KOPT-K1 (cell line): ENCODE measurements around the gene SEC62.

ENCODE experiments used
- H3K27ac ChIP-seq: fragments of 200-600 bp; sonication (generic); 2 replicates; pipeline ENCODE4 v1.5.1; 2016; ENCODE audit warnings: antibody characterized with exemption, mild to moderate bottlenecking, low read depth, low read length; ENCODE audit not compliant: poor library complexity, severe bottlenecking
- H3K36me3 ChIP-seq: fragments of 200-600 bp; sonication (generic); 2 replicates; pipeline ENCODE4 v1.5.1; 2017; ENCODE audit warnings: antibody characterized with exemption, mild to moderate bottlenecking, low read length, moderate library complexity; ENCODE audit not compliant: insufficient read depth
- H3K9me3 ChIP-seq: fragments of 200-600 bp; sonication (generic); 2 replicates; pipeline ENCODE4 v1.5.1; 2017; ENCODE audit warnings: antibody characterized with exemption, low read length, mild to moderate bottlenecking; ENCODE audit not compliant: insufficient read depth, poor library complexity, severe bottlenecking

The SEC62 gene

DNA sequence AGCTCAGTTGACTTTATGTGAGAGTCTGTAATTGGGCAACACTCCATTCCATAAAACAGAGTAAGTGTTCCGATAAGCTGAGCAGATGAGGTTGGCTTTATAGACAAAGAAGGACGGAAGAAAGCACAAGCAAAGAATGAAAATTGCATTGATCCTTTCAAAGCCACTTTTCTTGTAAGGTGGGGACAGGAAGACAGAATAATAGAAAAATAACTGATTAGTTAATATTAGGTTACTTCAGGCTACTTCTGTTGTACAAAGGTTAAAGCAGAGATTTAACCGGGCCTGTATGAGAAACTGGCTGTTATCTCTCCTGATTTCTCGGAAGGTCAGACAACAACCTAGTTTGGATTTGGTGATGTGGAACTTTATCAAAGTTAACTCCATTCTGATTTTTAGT lies 55.7 kb downstream of the SEC62 start:
- H3K9me3 ChIP-seq: no peaks in the 10 kb centered on the region
- H3K27ac ChIP-seq: no peak overlapping the region
- H3K36me3 ChIP-seq: no peaks in the 10 kb centered on the region

DNA sequence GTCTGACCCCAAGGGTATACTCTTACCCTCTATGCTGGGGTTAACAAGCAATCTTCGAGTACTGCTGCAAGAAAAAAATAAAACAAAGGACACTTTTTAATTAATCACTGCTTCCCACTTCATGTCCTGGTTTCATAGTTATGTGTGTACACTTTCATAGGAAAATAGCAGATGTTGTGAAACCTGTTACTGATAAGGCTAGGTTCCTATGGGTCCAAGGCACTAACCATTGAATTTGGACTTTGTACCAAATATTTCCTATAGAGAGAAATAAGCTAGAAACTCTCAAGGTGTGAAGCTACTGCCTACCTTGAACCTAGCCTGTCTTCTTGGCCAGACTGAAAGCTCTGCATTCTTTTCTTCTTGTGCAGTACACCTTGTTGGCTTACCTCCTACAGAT lies 56.6 kb downstream of the SEC62 start:
- Histone ChIP-seq H3K9me3 (no peaks in the 10 kb centered on the region), H3K27ac (no peak overlapping the region), H3K36me3 (no peaks in the 10 kb centered on the region)

DNA sequence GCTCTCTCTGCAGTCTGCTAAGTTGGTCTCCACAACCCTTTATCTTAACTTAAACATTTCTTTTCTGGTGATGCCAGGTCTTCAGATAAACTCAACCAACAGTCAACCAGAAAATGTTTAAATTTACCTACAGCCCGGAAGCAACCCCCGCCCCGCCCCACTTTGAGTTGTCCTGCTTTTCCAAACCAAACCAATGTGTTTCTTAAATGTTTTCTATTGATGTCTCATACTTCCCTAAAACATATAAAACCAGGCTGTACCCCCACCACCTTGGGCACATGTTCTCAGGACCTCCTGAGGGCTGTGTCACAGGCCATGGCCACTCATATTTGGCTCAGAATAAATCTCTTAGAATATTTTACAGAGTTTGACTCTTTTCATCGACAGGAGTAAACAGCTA lies 58.0 kb downstream of the SEC62 start:
- no peak overlapping the region for H3K27ac ChIP-seq

DNA sequence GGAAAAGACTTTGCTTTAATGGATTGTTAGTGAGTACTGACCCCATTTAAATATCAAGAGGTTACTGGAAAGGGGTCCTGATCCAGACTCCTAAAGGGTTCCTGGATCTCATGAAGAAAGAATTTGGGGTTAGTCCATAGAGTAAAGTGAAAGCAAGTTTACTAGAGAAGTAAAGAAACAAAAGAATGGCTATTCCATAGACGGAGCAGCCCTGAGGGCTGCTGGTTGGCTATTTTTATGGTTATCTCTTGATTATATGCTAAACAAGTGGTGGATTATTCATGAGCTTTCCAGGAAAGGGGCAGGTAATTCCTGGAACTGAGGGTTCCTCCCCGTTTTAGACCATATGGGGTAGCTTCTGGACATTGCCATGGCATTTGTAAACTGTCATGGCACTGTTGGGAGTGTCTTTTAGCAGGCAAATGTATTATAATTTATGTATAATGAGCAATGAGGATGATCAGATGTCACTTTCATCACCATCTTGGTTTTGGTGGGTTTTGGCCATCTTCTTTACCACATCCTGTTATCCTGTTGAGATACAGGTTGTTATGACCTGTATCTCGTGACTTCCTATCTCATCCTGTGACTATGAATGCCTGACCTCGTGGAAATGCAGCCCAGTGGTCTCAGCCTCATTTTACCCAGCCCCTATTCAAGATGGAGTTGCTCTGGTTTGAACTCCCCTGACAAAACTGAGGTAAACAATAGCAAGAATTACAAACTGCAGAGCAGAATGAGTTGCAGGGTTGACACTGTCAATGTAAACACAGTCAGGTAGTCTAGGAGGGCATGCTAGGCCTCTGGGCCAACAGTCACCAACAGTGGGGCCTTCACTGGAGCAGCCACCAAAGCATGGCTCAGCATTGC lies 60.9 kb downstream of the SEC62 start:
- peak overlapping the region; percentile 30 for H3K27ac ChIP-seq

More for the DNA sequence above, 58.0 kb downstream of the SEC62 start:
- Histone ChIP-seq H3K9me3 (no peaks in the 10 kb centered on the region), H3K36me3 (no peaks in the 10 kb centered on the region)

DNA sequence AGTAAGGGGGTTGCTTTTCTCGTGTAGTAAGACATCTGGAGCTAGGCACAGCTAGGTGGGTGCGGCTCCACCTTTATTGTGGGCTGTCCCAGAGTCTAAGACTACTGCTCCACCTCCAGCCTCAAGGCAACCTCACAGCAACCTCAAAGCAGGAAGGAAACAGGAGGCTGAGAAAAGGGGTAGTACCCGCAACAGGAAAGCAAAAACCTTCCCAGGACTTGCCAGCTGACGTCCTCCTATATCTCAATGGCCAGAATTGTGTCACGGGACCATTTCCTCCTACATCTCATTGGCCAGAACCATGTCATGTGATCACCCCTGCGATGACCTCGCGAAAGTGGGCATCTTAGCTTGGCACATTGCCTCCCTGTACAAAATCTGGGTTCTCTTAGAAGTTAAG lies 66.9 kb downstream of the SEC62 start:
- peak overlapping the region; percentile 72 for H3K27ac ChIP-seq
- H3K36me3 ChIP-seq: no peaks in the 10 kb centered on the region
- H3K9me3 ChIP-seq: no peaks in the 10 kb centered on the region

More for the DNA sequence above, 60.9 kb downstream of the SEC62 start:
- H3K9me3 ChIP-seq: no peaks in the 10 kb centered on the region
- H3K36me3 ChIP-seq: no peaks in the 10 kb centered on the region

DNA sequence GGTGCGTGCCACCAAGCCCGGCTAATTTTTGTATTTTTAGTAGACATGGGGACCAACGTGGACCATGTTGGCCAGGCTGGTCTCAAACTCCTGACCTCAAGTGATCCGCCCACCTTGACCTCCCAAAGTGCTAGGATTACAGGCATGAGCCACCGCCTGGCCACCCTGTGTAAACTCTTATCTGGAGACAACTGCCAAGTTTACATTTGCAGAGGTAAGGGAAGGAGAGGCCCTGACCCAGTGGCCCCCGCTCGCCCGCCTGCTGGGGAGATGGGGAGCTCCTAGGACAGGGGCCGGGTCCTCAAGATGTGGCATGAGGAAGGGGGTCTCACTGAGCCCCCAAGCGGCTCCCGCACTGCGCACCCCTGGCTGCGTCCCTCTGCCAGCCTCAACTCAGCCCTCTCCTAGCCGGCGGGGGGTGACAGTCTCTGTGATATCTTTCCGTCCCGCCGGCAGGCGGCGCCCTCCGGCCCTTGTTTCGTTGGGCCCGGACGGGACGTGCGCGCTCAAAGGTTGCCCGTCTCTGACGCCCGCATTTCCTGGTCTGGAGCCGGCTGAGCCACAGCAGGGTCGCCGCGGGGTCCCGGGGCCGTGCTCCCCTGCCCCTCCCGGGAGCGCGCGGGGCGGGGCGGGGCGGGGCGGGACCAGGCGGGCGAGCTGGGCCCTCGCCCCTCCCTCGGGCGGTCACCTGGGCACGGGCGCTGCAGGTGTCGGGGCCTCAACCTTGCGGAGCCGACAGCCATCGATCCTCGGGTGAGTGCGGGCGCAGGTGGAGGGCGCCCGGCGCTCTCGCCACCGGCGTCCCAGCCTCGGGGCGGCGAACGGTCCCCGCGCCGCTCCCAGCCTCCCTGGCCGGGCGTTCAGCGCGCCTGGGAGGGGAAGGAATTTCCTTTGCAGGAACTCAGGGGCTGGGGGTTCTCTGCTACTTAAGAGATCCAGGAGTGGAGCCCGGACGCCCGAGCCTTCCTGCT lies 71.1 kb downstream of the SEC62 start, which contains the start of gene GPR160:
TSS of gene GPR160 (plus strand) at position 533 of the 971 bp plus-strand sequence. CDS start 45,978 bp downstream, outside the sequence.
- Histone ChIP-seq H3K27ac (no peak within 1 kb of the TSS), H3K36me3 (no peaks in the 10 kb centered on the region), H3K9me3 (no peaks in the 10 kb centered on the region)

DNA sequence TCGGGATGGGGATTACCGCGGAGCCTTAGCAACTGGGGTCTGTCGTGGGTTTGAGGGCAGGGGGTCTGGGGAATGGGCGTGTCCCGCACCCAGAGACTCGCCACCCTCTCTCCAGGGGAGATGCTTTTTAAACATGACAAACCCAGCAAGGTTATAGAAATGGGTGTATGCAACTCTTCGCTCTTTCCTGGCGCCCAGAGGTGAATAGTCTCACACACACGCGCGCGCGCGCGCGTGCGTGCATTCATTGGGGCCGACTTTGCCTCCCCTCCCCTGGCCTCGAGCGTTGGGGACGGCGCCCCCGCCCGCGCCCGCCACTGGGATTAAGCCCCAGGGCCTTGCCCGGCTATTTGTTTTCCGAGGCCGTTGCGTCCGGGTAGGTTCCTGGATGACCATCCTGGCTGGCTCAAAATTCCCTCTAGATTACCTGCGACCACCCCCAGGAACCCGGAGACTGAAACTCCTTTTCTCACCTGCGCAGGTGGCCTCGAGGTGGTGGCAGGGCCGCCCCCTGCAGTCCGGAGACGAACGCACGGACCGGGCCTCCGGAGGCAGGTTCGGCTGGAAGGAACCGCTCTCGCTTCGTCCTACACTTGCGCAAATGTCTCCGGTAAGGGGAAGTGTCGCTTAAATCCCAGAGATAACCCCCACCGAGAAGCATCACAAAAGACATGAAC lies 72.0 kb downstream of the SEC62 start:
- Histone ChIP-seq H3K27ac (no peak overlapping the region), H3K9me3 (no peaks in the 10 kb centered on the region)

DNA sequence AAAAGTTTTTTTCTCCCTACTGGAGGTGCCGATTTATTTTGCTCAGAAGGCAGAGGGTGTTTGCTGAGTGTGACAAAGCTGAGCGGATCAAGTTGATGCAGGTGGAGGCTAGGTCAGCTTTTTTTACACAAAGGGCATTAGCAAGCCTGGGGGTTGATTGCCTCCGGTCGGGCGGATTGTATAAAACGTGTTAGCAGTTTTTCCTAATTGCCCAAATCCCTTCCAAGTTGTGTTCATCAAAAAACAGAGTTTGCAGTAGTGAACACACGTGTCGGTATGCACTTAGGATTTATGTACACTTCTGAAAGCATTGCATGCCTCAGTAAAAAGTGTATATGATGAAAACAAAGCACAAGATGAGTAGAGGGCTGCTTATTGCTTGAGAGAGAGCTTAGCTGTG lies 73.8 kb downstream of the SEC62 start:
- Histone ChIP-seq H3K9me3 (no peaks in the 10 kb centered on the region), H3K27ac (no peak overlapping the region), H3K36me3 (no peaks in the 10 kb centered on the region)

More for the DNA sequence above, 72.0 kb downstream of the SEC62 start:
- H3K36me3 ChIP-seq: no peaks in the 10 kb centered on the region

DNA sequence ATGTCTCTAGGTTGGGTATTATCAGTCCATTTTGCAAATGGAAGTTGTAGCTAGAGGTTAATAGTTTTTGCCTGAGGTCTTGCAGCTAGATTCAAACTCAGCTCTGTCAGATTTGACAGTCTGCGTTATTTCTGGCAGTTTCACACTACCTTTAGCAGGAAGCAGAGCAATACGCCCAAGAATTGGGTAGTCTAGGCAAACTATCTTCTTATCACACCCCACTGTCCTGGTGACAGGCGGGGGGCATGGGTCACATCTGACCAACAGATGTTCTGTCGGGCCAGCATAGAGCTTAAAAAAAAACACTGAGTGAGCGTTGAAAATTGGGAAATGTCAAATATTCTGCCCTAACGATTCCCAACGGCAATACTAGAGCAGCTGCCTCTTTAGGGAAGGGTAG lies 76.9 kb downstream of the SEC62 start:
- H3K9me3 ChIP-seq: no peaks in the 10 kb centered on the region
- H3K27ac ChIP-seq: no peak overlapping the region
- no peaks in the 10 kb centered on the region for H3K36me3 ChIP-seq

DNA sequence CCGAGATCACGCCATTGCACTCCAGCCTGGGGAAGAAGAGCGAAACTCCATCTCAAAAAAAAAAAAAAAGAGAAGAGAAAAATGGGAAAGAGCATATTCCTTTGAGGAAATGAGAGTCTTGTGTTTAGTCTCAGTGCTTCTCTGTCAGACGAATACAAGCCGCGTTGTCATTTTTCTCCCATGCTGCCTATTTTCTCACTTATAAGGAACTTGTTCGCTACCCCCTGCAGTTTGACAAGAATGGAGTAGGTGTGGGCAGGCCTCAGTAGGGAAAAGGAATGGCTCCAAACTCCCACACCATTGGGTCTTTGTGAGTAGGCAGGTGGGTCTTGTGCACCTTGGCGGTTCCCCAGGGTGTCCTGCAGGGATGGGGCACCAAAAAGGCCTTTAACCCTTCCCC lies 77.7 kb downstream of the SEC62 start:
- Histone ChIP-seq H3K9me3 (no peaks in the 10 kb centered on the region), H3K36me3 (no peaks in the 10 kb centered on the region), H3K27ac (no peak overlapping the region)

DNA sequence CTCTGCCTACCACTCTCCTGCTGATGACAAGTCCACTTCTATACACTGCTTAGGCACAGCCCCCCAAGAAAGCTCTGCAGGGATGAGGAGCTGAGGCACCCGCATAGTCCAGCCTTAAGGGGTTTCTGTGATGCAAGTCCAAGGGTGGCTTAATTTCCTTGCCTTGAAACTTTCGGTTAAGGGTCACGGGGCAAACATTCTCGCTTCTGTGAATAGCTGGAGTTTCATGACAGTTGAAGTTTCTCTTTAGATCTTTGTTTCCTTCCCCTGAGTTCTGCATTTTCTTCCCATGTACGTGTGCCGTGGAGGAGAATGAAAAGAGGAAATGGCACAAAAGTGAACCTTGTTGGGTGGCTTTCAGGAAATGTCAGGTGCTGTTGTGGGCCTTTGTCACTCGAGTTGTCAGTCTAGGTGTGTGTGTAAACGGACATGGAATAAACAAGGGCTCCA lies 78.2 kb downstream of the SEC62 start:
- no peak overlapping the region for H3K27ac ChIP-seq
- H3K36me3 ChIP-seq: no peaks in the 10 kb centered on the region
- no peaks in the 10 kb centered on the region for H3K9me3 ChIP-seq

DNA sequence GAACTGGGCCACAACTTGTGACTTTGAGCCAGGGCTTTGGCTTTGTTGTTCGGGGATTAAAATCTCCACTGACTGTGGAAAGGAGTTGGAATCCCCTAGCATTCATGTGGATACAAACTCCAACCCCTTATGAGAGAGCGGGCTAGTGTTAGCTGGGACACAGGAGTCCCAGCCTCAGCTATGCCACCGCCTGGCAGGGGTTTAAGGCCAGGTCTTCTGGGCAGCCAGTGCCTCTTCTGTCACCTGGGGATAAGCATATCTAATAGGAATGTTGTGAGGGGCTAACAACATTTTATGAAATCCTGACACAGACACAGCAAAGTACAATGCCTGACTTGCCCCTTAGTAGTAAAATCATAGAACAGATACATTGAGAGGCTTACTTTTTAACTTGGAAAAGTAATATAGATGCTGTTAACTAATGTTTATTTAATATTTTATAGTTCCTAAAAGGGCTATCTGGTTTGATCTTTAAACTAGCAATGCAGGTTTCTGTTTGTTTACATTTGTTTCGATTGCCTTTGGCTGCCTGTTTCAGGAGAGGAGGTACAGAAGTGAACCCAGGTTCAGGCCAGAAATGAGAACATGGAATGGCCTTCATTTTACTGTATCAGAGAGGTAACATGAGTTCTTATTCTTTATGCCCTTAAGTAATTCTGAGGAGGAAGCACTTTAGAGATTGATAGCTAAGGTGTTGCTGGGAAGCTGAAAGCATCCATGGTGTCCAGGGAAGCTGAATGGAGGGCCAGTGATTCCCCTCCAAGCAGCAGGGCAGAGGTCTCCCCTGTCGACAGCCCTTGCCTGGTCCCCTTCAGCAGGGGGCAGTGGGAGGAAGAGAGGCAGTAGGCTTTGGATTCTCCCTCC lies 79.9 kb downstream of the SEC62 start:
- Histone ChIP-seq H3K36me3 (no peaks in the 10 kb centered on the region), H3K27ac (no peak overlapping the region), H3K9me3 (no peaks in the 10 kb centered on the region)

DNA sequence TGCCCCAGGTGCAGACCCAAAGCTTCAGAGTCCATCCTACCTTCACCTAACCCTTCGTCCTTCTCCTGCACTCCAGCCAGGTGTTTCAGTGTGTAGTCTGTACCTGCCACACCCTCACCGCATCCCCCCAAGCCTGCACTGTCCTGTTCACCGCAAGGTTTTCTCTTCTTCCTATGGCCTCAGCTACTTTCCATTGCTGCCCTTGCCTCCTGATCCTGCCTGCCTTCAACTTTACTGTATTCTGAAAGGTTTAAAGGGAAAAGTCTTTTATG lies 80.5 kb downstream of the SEC62 start:
- no peak overlapping the region for H3K27ac ChIP-seq
- no peaks in the 10 kb centered on the region for H3K36me3 ChIP-seq
- H3K9me3 ChIP-seq: no peaks in the 10 kb centered on the region
